OCI-LY3 (cell line): ENCODE measurements around the gene CAMKMT.
A peak's percentile ranks its signal among the peaks of the same experiment; 100 is the strongest.

Experiments
- H2AFZ ChIP-seq: fragments of 200-600, 300-600 bp; shearing (Covaris generic); 2 replicates; pipeline ENCODE4 v1.6.0; 2014; ENCODE audit warnings: antibody characterized with exemption, low read depth, low read length
- H3K27ac ChIP-seq: fragments of 200-600, 300-600 bp; sonication (generic); 2 replicates; pipeline ENCODE4 v1.5.1; 2014; ENCODE audit warnings: mild to moderate bottlenecking, low read length, moderate library complexity, mixed read lengths
- H3K27me3 ChIP-seq: fragments of 200-600, 300-600 bp; sonication (generic); 2 replicates; pipeline ENCODE4 v1.6.1; 2014; ENCODE audit warnings: low read depth, low read length, mixed read lengths
- H3K36me3 ChIP-seq: fragments of 200-600, 300-600 bp; sonication (generic); replicated peaks from 2 replicates; pipeline ENCODE3; 2014; ENCODE audit warnings: low read depth, low read length, mixed read lengths
- H3K4me1 ChIP-seq: fragments of 300-600, 200-600 bp; sonication (generic); 2 replicates; pipeline ENCODE4 v1.6.1; 2014; ENCODE audit warnings: low read length, mixed read lengths
- H3K4me2 ChIP-seq: fragments of 200-600, 300-600 bp; sonication (generic); 2 replicates; pipeline ENCODE4 v1.6.1; 2014; ENCODE audit warnings: low read length, mixed read lengths
- H3K4me3 ChIP-seq: fragments of 300-600, 200-600 bp; sonication (generic); 2 replicates; pipeline ENCODE4 v1.5.1; 2014; ENCODE audit warnings: antibody characterized with exemption, mild to moderate bottlenecking, low read length, moderate library complexity
- H3K79me2 ChIP-seq: fragments of 300-600, 200-600 bp; shearing (Covaris generic); 2 replicates; pipeline ENCODE4 v1.6.1; 2014; ENCODE audit warnings: mild to moderate bottlenecking, low read length, mixed read lengths
- H3K9ac ChIP-seq: fragments of 300-600, 200-600 bp; shearing (Covaris generic); 2 replicates; pipeline ENCODE4 v1.6.0; 2014; ENCODE audit warnings: mild to moderate bottlenecking, low read length, moderate library complexity
- H3K9me3 ChIP-seq: fragments of 200-600, 300-600 bp; shearing (Covaris generic); 2 replicates; pipeline ENCODE4 v1.6.1; 2014; ENCODE audit warnings: low read length, mixed read lengths; ENCODE audit not compliant: insufficient read depth
- H4K20me1 ChIP-seq: fragments of 200-600, 300-600 bp; sonication (generic); 2 replicates; pipeline ENCODE4 v1.6.1; 2016; ENCODE audit warnings: low read length, mixed read lengths; ENCODE audit not compliant: insufficient read depth
- EZH2phosphoT487 ChIP-seq: fragments of 200-600 bp; shearing (Covaris generic); IDR thresholded peaks from 2 replicates; pipeline ENCODE4 v1.6.1; 2018; ENCODE audit warnings: antibody characterized with exemption, mixed run types, low read depth
- TF ChIP-seq, protein P1 (sequence below): fragments of 200-600, 300-600 bp; sonication (generic); IDR thresholded peaks from 2 replicates; pipeline ENCODE4 v1.5.1; 2014; ENCODE audit warnings: antibody characterized with exemption, low read length, low read depth

Gene CAMKMT

DNA sequence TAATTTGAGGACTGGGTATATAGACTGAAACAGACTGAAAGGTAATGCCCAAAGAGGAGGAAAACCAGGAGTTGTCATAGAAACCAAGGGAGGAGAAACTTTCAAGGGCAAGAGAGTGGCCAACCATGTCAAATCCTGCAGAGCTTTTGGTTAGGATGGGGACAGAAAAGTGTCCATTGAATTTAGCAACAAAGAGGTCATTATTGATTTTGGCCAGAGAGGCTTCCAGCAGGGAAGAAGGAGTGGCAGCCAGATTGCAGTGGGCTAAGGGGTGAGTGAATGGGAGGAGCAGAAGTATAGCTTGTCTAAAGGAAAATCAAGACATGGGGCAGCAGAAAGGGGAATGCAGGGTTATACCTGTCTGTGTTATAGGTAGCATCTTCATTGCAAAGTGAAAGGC is 194.0 kb downstream of the CAMKMT start:
- Histone ChIP-seq H3K4me3 (no peak overlapping the region), H2AFZ (no peak overlapping the region), H3K79me2 (no peaks in the 10 kb centered on the region), H3K9me3 (no peaks in the 10 kb centered on the region), H3K4me2 (no peak overlapping the region), H3K27ac (no peak overlapping the region), H3K36me3 (no peaks in the 10 kb centered on the region), H3K27me3 (no peaks in the 10 kb centered on the region), H4K20me1 (no peaks in the 10 kb centered on the region), H3K4me1 (peaks cover 12% of the 10 kb centered on the region), H3K9ac (no peak overlapping the region)
- TF ChIP-seq EZH2phosphoT487 = no peak
- TF ChIP-seq, protein P1, sequence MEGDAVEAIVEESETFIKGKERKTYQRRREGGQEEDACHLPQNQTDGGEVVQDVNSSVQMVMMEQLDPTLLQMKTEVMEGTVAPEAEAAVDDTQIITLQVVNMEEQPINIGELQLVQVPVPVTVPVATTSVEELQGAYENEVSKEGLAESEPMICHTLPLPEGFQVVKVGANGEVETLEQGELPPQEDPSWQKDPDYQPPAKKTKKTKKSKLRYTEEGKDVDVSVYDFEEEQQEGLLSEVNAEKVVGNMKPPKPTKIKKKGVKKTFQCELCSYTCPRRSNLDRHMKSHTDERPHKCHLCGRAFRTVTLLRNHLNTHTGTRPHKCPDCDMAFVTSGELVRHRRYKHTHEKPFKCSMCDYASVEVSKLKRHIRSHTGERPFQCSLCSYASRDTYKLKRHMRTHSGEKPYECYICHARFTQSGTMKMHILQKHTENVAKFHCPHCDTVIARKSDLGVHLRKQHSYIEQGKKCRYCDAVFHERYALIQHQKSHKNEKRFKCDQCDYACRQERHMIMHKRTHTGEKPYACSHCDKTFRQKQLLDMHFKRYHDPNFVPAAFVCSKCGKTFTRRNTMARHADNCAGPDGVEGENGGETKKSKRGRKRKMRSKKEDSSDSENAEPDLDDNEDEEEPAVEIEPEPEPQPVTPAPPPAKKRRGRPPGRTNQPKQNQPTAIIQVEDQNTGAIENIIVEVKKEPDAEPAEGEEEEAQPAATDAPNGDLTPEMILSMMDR = no peak

DNA sequence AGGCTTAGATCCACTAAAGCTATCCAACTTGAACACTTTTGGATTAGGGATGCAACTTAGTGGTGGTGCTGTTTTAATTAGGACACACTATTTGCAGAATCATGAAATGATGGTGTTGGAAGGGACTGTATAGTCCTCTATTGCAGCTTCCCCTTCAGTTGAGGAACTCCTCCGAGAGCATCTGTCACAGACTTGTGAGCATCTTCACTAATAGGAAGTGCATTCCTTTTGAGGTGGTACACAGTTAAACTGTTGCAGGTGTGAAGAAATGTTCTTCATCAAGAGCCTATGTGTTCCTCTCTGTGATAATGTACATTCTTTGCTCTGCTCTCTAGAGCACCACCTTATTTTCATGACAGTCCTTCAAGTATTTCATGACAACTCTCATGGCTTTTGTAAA is 197.4 kb downstream of the CAMKMT start:
- Histone ChIP-seq H3K27ac (no peak overlapping the region), H3K9ac (no peak overlapping the region), H3K4me3 (no peak overlapping the region), H3K27me3 (no peaks in the 10 kb centered on the region), H3K4me2 (no peak overlapping the region), H3K36me3 (no peaks in the 10 kb centered on the region), H3K79me2 (no peaks in the 10 kb centered on the region), H2AFZ (no peak overlapping the region), H3K4me1 (peaks cover 5% of the 10 kb centered on the region; the same call in 1 of the 2 replicates), H3K9me3 (no peaks in the 10 kb centered on the region), H4K20me1 (no peaks in the 10 kb centered on the region)
- TF ChIP-seq, protein P1 = no peak
- TF ChIP-seq EZH2phosphoT487 = no peak

DNA sequence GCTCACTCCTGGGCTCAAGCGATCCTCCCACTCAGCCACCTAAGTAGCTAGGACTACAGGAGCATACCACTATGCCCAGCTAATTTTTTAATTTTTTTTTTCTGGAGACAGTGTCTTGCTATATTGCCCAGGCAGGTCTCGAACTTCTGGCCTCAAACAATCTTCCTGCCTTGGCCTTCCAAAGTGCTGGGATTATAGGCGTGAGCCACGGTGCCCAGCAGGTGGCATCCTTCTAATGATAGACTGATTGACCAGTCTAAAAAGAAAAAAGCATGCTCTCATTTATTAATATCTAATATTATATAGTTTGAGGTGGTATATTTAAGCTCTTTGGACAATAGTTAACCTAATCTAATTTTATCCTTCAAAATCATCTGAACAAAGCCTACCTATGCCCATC is 198.6 kb downstream of the CAMKMT start:
- Histone ChIP-seq H3K4me3 (no peak overlapping the region), H3K27ac (no peak overlapping the region), H3K79me2 (no peaks in the 10 kb centered on the region), H3K27me3 (no peaks in the 10 kb centered on the region), H3K4me1 (peaks cover 5% of the 10 kb centered on the region; the same call in 1 of the 2 replicates), H2AFZ (no peak overlapping the region), H3K4me2 (no peak overlapping the region), H3K9ac (no peak overlapping the region), H4K20me1 (no peaks in the 10 kb centered on the region), H3K9me3 (no peaks in the 10 kb centered on the region), H3K36me3 (no peaks in the 10 kb centered on the region)
- TF ChIP-seq, protein P1 = peak; percentile 51
- TF ChIP-seq EZH2phosphoT487 = no peak

DNA sequence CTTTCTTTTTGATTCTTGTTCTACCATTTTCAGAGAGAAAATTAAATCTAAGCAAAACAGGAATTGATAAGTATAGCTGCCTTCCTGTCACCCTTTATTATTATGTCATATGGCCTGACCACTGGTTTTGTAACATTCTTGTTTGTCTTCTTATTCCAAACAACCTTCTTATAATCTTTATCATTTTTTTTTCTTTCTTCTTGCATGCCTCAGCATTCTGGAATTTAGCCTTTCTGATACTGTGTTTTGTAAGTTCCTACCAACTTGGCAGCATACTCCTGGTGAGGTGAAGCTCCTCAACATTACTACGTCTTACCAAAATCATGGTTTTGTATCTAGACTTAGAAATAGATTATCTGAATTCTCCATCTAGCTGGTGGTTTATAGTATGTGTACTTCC is 199.2 kb downstream of the CAMKMT start:
- Histone ChIP-seq H3K27me3 (no peaks in the 10 kb centered on the region), H4K20me1 (no peaks in the 10 kb centered on the region), H3K79me2 (no peaks in the 10 kb centered on the region), H2AFZ (no peak overlapping the region), H3K9ac (no peak overlapping the region), H3K4me2 (no peak overlapping the region), H3K4me3 (no peak overlapping the region), H3K27ac (no peak overlapping the region), H3K9me3 (no peaks in the 10 kb centered on the region), H3K36me3 (no peaks in the 10 kb centered on the region), H3K4me1 (peaks cover 5% of the 10 kb centered on the region; the same call in 1 of the 2 replicates)
- TF ChIP-seq, protein P1 = no peak
- no peak for TF ChIP-seq EZH2phosphoT487
